Right hindlimb (tissue), 1 donor: ENCODE measurements around the gene AFAP1L2.
"Not testable (repeated sequence)": the region's sequence is repeated elsewhere in the genome, so short reads cannot be mapped to it uniquely, and the experiment has no call there.

Experiments used
- DNase-seq: peaks from one replicate; pipeline ENCODE4 v3.0.0-alpha.2; 2018

The AFAP1L2 gene

DNA sequence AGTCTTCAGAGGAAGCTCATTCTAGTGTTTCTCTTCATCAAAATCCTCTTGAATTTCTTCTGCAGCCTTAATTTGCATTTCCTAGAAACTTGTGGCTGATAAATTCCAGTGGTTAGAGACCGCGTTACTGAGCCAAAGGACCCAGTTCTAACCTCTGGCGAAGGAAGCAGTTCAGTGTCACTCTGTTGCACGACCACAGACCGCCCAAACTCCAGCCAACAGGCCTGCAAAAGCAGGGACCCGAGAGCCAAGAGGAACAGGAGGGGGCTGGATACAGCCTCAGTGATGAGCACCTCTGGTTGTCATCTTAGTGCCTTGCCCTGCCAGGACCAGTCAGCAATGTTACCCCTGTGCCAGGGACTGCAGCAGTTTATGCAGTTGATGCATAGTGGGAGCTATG, 70.0 kb downstream of the AFAP1L2 start:
- DNase-seq = peak; percentile 52

DNA sequence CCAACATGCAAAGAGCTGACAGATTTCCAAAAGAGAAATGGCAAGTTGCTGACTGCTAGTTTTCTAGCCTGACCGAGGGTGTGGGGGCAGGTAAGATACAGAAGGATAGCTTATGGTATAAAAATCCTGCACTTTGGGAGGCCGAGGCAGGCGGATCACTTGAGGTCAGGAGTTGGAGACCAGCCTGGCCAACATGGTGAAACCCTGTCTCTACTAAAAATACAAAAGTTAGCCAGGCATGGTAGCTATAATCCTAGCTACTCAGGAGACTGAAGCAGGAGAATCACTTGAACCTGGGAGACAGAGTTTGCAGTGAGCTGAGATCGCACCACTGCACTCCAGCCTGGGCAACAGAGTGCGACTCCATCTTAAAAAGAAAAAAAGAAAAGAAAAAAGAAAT, 70.9 kb downstream of the AFAP1L2 start:
- DNase-seq = not testable (repeated sequence)

GRCh38 chr10:114332301-114333192, 71.8 kb downstream of the AFAP1L2 start:
- peak; percentile 51 for DNase-seq

- peak; percentile 57 for DNase-seq
These were observed 74.5 kb downstream of the AFAP1L2 start for GRCh38 chr10:114329634-114330365.

DNA sequence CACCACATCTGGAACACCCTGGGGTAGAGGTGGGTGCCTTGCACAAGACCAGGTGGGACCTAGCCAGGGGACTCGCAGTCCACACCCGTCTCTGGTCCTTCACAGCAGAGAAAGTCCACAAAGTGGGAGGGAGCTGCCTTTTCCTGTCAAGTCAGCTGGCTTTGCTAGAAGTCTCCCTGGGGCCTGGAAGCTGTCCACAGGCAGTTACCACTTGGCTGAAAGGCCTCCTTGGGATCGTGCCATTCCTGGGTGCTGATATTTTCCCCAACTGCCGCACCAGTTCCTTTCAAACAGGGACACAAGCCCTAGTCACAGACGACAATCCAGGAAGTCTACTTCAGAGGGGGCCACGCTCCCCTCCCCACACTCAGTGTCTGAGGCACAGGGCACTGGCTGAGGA, 75.4 kb downstream of the AFAP1L2 start:
- DNase-seq = peak; percentile 28

DNA sequence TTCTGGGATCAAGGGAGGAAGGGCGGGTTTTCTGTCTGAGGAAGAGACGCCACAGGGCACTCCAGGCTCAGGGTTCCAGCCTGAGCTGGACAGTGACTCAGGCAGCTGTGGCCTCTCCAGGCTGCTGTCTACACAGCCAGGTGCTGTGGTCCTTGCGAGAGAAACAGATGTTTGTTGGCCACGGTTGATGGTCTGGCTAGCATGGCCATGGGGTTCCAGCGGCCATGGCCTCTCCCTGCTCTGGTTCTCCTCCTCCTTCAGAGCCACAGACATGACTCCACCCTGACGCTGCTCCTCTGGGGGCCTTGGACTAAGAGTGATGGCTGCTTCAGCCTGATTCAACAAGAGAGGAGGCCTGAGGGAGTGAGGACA, 75.9 kb downstream of the AFAP1L2 start:
- DNase-seq = no peak

DNA sequence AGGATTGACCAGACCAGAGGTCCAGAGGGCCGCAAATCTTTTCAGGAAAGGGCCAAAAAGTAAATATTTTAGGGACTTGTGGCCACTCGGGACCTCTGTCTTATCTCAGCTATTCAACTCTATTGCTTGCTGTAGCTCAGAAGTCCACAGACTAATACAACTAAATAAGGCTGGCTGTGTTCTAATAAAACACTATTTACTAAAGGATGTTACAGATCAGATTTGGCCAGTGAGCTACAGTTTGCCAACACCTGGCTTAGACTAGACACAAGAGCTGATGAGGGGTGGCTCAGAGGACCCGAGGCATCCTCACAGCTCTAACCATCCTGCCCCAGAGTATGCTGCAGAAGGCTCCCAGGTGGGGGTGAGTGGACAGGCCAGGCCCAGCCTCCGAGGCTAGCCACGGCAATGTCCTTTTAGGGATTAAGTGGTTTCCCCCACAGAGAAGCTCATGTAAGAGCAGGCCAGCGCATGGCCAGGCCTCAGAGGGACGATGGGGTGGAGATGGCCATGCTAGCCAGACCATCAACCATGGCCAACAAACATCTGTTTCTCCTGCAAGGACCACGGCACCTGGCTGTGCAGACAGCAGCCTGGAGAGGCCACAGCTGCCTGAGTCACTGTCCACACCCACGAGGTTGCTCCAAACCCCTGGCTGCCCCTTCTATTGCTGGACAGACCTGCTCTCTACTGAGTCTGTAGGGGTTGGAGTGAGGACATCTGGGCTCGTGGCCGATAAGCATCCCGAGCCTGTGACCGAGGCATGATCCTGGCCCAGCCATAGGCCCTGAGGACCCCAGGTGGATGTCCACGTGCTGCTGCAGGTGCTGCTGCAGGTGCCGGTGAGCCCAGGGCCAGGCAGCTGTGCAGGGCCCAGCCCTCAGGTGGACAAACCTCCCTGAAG, 76.5 kb downstream of the AFAP1L2 start:
- peak; percentile 56 for DNase-seq

DNA sequence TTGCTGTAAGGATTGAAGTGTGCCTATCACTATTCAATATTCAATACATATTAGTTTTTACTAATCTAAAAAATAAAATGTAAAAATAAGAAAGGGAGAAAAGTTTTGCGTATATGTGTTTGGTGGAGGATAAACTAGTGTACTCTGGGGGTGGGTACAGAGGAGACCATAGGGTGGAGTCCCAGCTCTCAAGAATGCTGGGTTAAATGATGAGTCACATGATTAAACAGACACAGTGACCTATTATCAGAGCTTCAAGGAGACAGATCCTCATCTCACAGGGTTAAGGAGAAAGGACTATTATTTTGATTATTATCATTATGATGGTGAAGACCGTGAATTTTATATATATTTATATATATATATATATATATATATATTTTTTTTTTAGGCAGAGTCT, 77.5 kb downstream of the AFAP1L2 start:
- DNase-seq = no peak

DNA sequence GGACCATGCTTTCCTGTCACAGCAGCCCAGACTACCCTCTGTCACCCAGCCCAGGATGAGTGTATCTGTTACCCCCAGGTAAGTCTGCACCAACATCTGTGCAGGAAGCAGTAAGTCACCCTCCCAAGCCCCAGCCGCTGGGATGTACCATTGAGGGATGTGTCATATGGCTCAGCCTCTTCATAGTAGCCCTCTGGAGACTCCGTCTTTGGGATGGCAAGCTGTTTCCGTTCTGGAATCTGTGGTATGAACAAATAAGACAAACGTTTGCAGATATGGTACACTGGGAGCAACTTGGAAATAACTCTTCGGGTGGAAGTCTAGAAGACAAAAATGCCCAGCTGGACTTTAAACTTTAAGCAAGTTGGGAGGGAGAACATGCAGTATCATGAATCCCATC, 81.3 kb downstream of the AFAP1L2 start:
- peak; percentile 14 for DNase-seq

GRCh38 chr10:114322344-114322743, 82.0 kb downstream of the AFAP1L2 start:
- no peak for DNase-seq

DNA sequence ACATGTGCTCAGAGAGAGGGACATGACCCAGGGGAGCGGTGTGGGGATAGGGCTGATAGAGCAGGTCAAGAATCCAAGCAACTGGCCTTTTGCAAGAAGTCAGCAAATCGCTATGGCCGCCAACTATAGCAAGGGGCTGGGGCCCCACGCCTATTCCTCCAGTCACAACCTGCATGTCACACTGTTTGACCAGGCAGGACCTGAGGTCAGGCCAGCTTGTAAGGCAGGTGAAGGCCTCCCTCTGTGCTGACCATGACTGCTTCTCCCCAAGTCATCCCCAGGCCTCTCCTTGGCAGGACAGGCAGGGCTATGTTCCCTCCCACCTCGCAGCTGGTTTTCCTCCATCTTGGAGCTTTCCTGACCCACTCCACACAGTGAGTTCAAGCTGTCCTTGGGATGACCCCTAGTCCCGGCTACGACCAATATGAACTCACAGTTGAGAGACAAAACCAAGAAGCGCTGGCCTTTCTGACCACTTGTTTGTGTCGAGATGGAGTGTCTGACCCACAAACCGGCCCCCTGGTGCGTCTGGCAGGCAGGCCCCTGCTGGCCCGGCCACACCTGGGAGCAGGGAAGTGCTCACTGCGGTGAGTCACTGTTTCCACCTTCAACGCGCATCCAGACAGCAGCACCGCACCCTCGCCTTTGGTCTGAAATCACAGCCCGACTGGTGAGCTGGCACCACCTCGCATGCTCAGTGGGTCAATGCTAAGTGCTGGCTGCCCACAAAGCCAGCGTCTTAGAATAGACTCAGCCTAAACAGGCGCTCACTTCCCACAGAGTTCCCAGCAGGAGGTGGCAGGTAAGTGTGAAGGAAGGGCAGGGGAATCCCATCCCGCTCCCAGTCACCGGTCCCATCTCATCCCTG, 83.8 kb downstream of the AFAP1L2 start:
- peak; percentile 49 for DNase-seq

- peak; percentile 10 for DNase-seq
These were observed 84.7 kb downstream of the AFAP1L2 start for GRCh38 chr10:114319406-114320248.

- DNase-seq = no peak
These were observed 87.6 kb downstream of the AFAP1L2 start for GRCh38 chr10:114316744-114317143.

DNA sequence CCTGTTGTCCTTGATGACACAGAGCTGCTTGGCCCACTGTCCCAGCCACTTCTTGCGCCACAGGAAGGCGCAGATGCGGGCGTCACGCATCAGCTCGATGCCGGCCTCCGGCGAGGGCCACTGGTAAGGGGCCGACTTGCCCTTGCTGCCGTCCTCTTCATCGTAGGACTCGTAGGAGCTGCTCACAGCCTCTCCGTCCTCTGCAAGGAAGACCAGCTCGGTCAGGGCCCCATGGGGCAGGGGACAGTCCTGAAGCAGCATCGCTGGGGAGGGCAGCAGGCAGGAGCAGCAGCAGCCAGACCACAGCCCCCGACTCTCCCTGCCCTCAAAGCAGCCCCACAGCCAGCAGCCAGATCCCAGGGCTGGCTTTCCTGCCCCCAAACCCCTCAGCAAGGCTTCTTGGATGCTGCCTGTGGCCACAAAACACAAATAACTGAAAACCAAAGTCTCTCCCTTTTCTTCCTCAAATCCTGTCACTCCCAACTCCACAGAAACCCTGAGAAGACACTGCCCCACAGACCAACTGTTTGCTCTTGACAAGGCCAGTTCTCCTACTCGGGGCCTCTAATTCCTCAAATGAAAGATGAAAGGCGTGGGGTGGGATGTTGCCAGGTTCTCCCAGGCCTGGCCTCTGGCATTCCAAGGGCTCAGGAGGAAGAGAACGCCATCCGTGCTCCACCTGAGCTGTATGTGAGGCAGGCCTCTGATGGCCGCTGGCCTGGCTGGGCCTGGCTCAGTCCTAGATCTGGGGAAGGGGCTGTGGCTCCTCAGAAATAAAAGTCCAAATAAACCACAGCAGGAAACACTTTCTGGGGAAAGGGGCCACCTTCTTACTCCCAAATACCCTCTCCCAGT, 88.5 kb downstream of the AFAP1L2 start:
- DNase-seq = peak; percentile 17

DNA sequence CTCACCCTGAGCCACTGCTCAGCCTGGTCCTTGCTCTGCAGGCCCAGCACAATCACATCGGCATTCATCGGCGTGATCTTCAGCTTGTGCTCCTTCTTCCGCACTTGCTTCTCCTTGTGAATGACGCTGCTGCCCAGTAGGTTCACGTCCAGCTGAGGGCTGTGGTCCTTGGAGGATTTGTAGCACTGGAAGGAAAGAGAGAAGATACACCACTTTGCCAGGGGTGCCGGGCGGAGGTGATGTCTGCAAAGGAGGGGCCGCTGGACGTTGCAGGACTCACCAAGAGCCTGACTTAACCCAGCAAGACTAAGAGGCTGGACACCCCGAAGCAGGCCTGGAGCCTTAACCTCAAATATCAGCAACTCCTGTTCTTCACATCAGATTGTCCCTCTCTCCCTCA, 90.4 kb downstream of the AFAP1L2 start:
- DNase-seq = peak; percentile 11

- DNase-seq = no peak
These were observed 91.2 kb downstream of the AFAP1L2 start for GRCh38 chr10:114313139-114313538.

GRCh38 chr10:114311496-114312209, 92.6 kb downstream of the AFAP1L2 start:
- DNase-seq = no peak

GRCh38 chr10:114311023-114311422, 93.3 kb downstream of the AFAP1L2 start:
- no peak for DNase-seq

- no peak for DNase-seq
These were observed 94.0 kb downstream of the AFAP1L2 start for GRCh38 chr10:114310346-114310745.

GRCh38 chr10:114309364-114309651, 95.0 kb downstream of the AFAP1L2 start:
- DNase-seq = no peak
